Ectodermal cell (in vitro differentiated cells): ENCODE data around the gene BANF1.

Experiments
- H3K27ac ChIP-seq: 2 replicates; pipeline ENCODE4 v1.7.0; 2013; ENCODE audit warnings: mild to moderate bottlenecking, low read depth, low read length; ENCODE audit not compliant: insufficient read depth, poor library complexity, severe bottlenecking
- H3K27me3 ChIP-seq: 2 replicates; pipeline ENCODE4 v1.7.0; 2013; ENCODE audit warnings: mild to moderate bottlenecking, low read length; ENCODE audit not compliant: insufficient read depth, control insufficient read depth, poor library complexity, severe bottlenecking
- H3K36me3 ChIP-seq: one replicate; pipeline ENCODE4 v1.7.0; 2013; ENCODE audit warnings: low read length; ENCODE audit not compliant: control insufficient read depth, insufficient read depth
- H3K4me1 ChIP-seq: one replicate; pipeline ENCODE4 v1.7.0; 2013; ENCODE audit warnings: low read length; ENCODE audit not compliant: control insufficient read depth, insufficient read depth
- H3K4me3 ChIP-seq: 2 replicates; pipeline ENCODE4 v1.7.0; 2013; ENCODE audit warnings: low read depth, low read length, control low read depth; ENCODE audit not compliant: insufficient read depth
- H3K9me3 ChIP-seq: 2 replicates; pipeline ENCODE4 v1.7.0; 2013; ENCODE audit warnings: mild to moderate bottlenecking, low read length, moderate library complexity; ENCODE audit not compliant: control insufficient read depth
- WGBS, 2 experiments: methylation state at CpG; one replicate each; pipeline ENCODE4 v1.1.7; 2013; ENCODE audit warnings: missing lambda C conversion rate in 2 of 2; 5-methylcytosine and 5-hydroxymethylcytosine counted together

BANF1 gene

GRCh38 chr11:66011239-66011784 lies 9.0 kb downstream of the BANF1 start:
- H3K27ac ChIP-seq, result no peak overlapping the region
- WGBS, 2 experiments, result 78 to 82% methylated on average over 14 of the region's 14 CpGs
- no peaks in the 10 kb centered on the region for H3K36me3 ChIP-seq
- peaks cover 14% of the 10 kb centered on the region for H3K4me1 ChIP-seq
- H3K4me3 ChIP-seq, result no peak overlapping the region
- peaks cover 15% of the 10 kb centered on the region for H3K27me3 ChIP-seq
- H3K9me3 ChIP-seq, result no peaks in the 10 kb centered on the region

GRCh38 chr11:66011785-66012303 lies 9.5 kb downstream of the BANF1 start, which contains the start of gene CST6:
Gene CST6, plus strand, starts transcription at chr11:66012008. Its CDS starts 37 bp downstream, at chr11:66012045.
- no peak within 1 kb of the TSS for H3K4me3 ChIP-seq
- WGBS, 2 experiments, result 71 to 75% methylated on average over 61 of the region's 61 CpGs
- peaks cover 15% of the 10 kb centered on the region for H3K27me3 ChIP-seq
- H3K4me1 ChIP-seq, result peaks cover 13% of the 10 kb centered on the region
- H3K9me3 ChIP-seq, result no peaks in the 10 kb centered on the region
- no peak within 1 kb of the TSS for H3K27ac ChIP-seq
- H3K36me3 ChIP-seq, result no peaks in the 10 kb centered on the region

GRCh38 chr11:66012371-66012945 lies 10.2 kb downstream of the BANF1 start:
- Histone ChIP-seq H3K36me3 (no peaks in the 10 kb centered on the region), H3K9me3 (no peaks in the 10 kb centered on the region), H3K4me1 (peaks cover 7% of the 10 kb centered on the region), H3K4me3 (no peak overlapping the region), H3K27ac (no peak overlapping the region), H3K27me3 (peaks cover 15% of the 10 kb centered on the region)
- WGBS, 2 experiments, result 85 to 87% methylated on average over 11 of the region's 12 CpGs

GRCh38 chr11:66012946-66013761 lies 10.9 kb downstream of the BANF1 start:
- Histone ChIP-seq H3K27ac (no peak overlapping the region), H3K36me3 (no peaks in the 10 kb centered on the region), H3K4me1 (peaks cover 7% of the 10 kb centered on the region), H3K4me3 (no peak overlapping the region), H3K27me3 (peaks cover 15% of the 10 kb centered on the region), H3K9me3 (no peaks in the 10 kb centered on the region)
- 89 to 91% methylated on average over 12 of the region's 12 CpGs for WGBS, 2 experiments

GRCh38 chr11:66013762-66014100 lies 11.4 kb downstream of the BANF1 start:
- H3K4me1 ChIP-seq, result peaks cover 7% of the 10 kb centered on the region
- H3K4me3 ChIP-seq, result no peak overlapping the region
- H3K36me3 ChIP-seq, result no peaks in the 10 kb centered on the region
- 85 to 86% methylated on average over 7 of the region's 7 CpGs for WGBS, 2 experiments
- no peak overlapping the region for H3K27ac ChIP-seq
- no peaks in the 10 kb centered on the region for H3K9me3 ChIP-seq
- peaks cover 15% of the 10 kb centered on the region for H3K27me3 ChIP-seq

GRCh38 chr11:66014804-66015453 lies 12.6 kb downstream of the BANF1 start:
- Histone ChIP-seq H3K4me1 (peaks cover 7% of the 10 kb centered on the region), H3K36me3 (no peaks in the 10 kb centered on the region), H3K4me3 (no peak overlapping the region), H3K9me3 (no peaks in the 10 kb centered on the region), H3K27ac (no peak overlapping the region), H3K27me3 (peaks cover 15% of the 10 kb centered on the region)
- 91 to 92% methylated on average over 6 of the region's 6 CpGs for WGBS, 2 experiments

- WGBS, 2 experiments, result 92 to 94% methylated on average over 7 of the region's 7 CpGs
- no peak overlapping the region for H3K27ac ChIP-seq
- H3K36me3 ChIP-seq, result no peaks in the 10 kb centered on the region
- no peaks in the 10 kb centered on the region for H3K9me3 ChIP-seq
- H3K27me3 ChIP-seq, result peaks cover 18% of the 10 kb centered on the region
- peaks cover 7% of the 10 kb centered on the region for H3K4me1 ChIP-seq
- H3K4me3 ChIP-seq, result no peak overlapping the region
Observed at GRCh38 chr11:66015454-66015881, 13.2 kb downstream of the BANF1 start.

GRCh38 chr11:66015936-66016792 lies 13.9 kb downstream of the BANF1 start:
- Histone ChIP-seq H3K36me3 (no peaks in the 10 kb centered on the region), H3K4me1 (peaks cover 7% of the 10 kb centered on the region), H3K27ac (no peak overlapping the region), H3K27me3 (peaks cover 19% of the 10 kb centered on the region), H3K4me3 (no peak overlapping the region), H3K9me3 (no peaks in the 10 kb centered on the region)
- WGBS, 2 experiments, result 83 to 84% methylated on average over 18 of the region's 18 CpGs

GRCh38 chr11:66016793-66017177 lies 14.5 kb downstream of the BANF1 start:
- H3K4me1 ChIP-seq, result peaks cover 7% of the 10 kb centered on the region
- H3K9me3 ChIP-seq, result no peaks in the 10 kb centered on the region
- H3K27ac ChIP-seq, result no peak overlapping the region
- no peaks in the 10 kb centered on the region for H3K36me3 ChIP-seq
- H3K4me3 ChIP-seq, result no peak overlapping the region
- H3K27me3 ChIP-seq, result peaks cover 19% of the 10 kb centered on the region
- WGBS, 2 experiments, result 91 to 94% methylated on average over 10 of the region's 10 CpGs
